Activated CD8-positive, alpha-beta T cell treated with anti-CD3 and anti-CD28 coated beads, Interleukin-2, amount 10 ng/mL, durations not matched to agents 7 days and 5 days (primary cell): Measurements from ENCODE around the gene SEPHS2. TPM values are rescaled to one million over a fixed set of nuclear protein-coding genes. Genes with fewer than 3 reads are reported as not detected.
"Not testable (repeated sequence)": the region's sequence is repeated elsewhere in the genome, so short reads cannot be mapped to it uniquely, and the experiment has no call there.

Source experiments
- ATAC-seq: fragments of 150-1000 bp; cut with Tn5 transposase; one replicate; pipeline ENCODE4 v1.10.0; 2021; ENCODE audit warnings: moderate library complexity
- CTCF ChIA-PET: fragments of 350-600 bp; sonication (Branson Sonifier 250); formaldehyde crosslinking; loops from one replicate; lab custom pipeline; 2021; ENCODE audit warnings: antibody characterized with exemption; lab: Charles Lee
- POLR2A ChIA-PET: fragments of 350-600 bp; sonication (Branson Sonifier 250); formaldehyde crosslinking; loops from one replicate; lab custom pipeline; 2021; ENCODE audit warnings: antibody characterized with exemption; lab: Charles Lee
- DNase-seq: peaks from one replicate; pipeline ENCODE4 v3.0.0-alpha.2; 2020
- H3K27ac Mint-ChIP-seq: one replicate; pipeline ENCODE4 v1.8.0; 2021; ENCODE audit warnings: mild to moderate bottlenecking, mixed read lengths
- H3K27me3 Mint-ChIP-seq: one replicate; pipeline ENCODE4 v1.8.0; 2021; ENCODE audit warnings: low read depth, mixed read lengths
- H3K36me3 Mint-ChIP-seq: one replicate; pipeline ENCODE4 v1.8.0; 2021; ENCODE audit warnings: low read depth, mixed read lengths
- H3K4me1 Mint-ChIP-seq: one replicate; pipeline ENCODE4 v1.8.0; 2021; ENCODE audit warnings: low read depth, mixed read lengths
- H3K4me3 Mint-ChIP-seq: one replicate; pipeline ENCODE4 v1.8.0; 2021; ENCODE audit warnings: mild to moderate bottlenecking, mixed read lengths
- H3K9me3 Mint-ChIP-seq: one replicate; pipeline ENCODE4 v1.8.0; 2022; ENCODE audit warnings: mixed read lengths; ENCODE audit not compliant: insufficient read depth
- total RNA-seq, 2 experiments: library from RNA; stranded (reverse); gene quantifications; one replicate each; pipeline ENCODE4 v1.2.3, GENCODE V29; 2021

SEPHS2 gene
- total RNA-seq, 2 experiments from 2014 or later, result 64.6 to 68.7 TPM

- H3K36me3 Mint-ChIP-seq, result peaks cover 31% of the 10 kb centered on the region
- DNase-seq (no peak), ATAC-seq (no peak)
- H3K27me3 Mint-ChIP-seq, result peaks cover 11% of the 10 kb centered on the region
- no peaks in the 10 kb centered on the region for H3K9me3 Mint-ChIP-seq
- peaks cover 62% of the 10 kb centered on the region for H3K4me1 Mint-ChIP-seq
- no peak overlapping the region for H3K27ac Mint-ChIP-seq
- peak overlapping the region; percentile 85 for H3K4me3 Mint-ChIP-seq
- POLR2A ChIA-PET, result interaction anchor here (1.8 to 2.2 kb wide), 2 partner anchors 9 to 16 kb away, joined by 8 to 9 read pairs; partner anchors contain the start of genes SEPTIN1 and ZNF771
- CTCF ChIA-PET, result interaction anchor here (1.0 to 8.9 kb wide), 3 partner anchors 9 to 28 kb away, joined by 3 to 79 read pairs (median 3); partner anchors contain the start of genes SEPTIN1, TBC1D10B and ZNF771
Measured at GRCh38 chr16:30398661-30399434, 46.8 kb downstream of the SEPHS2 start.

- H3K27me3 Mint-ChIP-seq, result peaks cover 6% of the 10 kb centered on the region
- no peak overlapping the region for H3K4me3 Mint-ChIP-seq
- POLR2A ChIA-PET, result interaction anchor here (1.2 to 2.2 kb wide), 3 partner anchors 9 to 16 kb away, joined by 7 to 9 read pairs (median 8); partner anchors contain the start of genes SEPTIN1 and ZNF771
- H3K4me1 Mint-ChIP-seq, result peaks cover 64% of the 10 kb centered on the region
- H3K9me3 Mint-ChIP-seq, result no peaks in the 10 kb centered on the region
- ATAC-seq, result no peak
- DNase-seq, result no peak
- H3K27ac Mint-ChIP-seq, result no peak overlapping the region
- CTCF ChIA-PET, result interaction anchor here (1.0 to 8.9 kb wide), 2 partner anchors 10 to 27 kb away, joined by 3 to 79 read pairs; partner anchors contain the start of genes TBC1D10B and ZNF771
- peaks cover 31% of the 10 kb centered on the region for H3K36me3 Mint-ChIP-seq
Measured at GRCh38 chr16:30397776-30398660, 47.7 kb downstream of the SEPHS2 start.

- POLR2A ChIA-PET, result interaction anchor here (1.2 kb wide), 1 partner anchor 15 kb away, joined by 7 read pairs; the partner anchor contains the start of gene SEPTIN1
- no peak overlapping the region for H3K27ac Mint-ChIP-seq
Measured at GRCh38 chr16:30397056-30397455, 48.6 kb downstream of the SEPHS2 start.

GRCh38 chr16:30396627-30397026, 49.0 kb downstream of the SEPHS2 start:
- not testable (repeated sequence) for H3K27ac Mint-ChIP-seq, ATAC-seq, H3K27me3 Mint-ChIP-seq, H3K9me3 Mint-ChIP-seq, DNase-seq
- ChIA-PET CTCF (interaction anchor here (1.8 to 8.9 kb wide), 3 partner anchors 12 to 28 kb away, joined by 5 to 79 read pairs (median 20); partner anchors contain the start of genes SEPTIN1 and ZNF771), POLR2A (interaction anchor here (1.1 to 3.3 kb wide), 3 partner anchors 11 to 139 kb away, joined by 3 to 31 read pairs (median 5); partner anchors contain the start of genes SEPTIN1 and ZNF771)
- Mint-ChIP-seq H3K36me3 (peaks cover 31% of the 10 kb centered on the region), H3K4me1 (peaks cover 62% of the 10 kb centered on the region), H3K4me3 (peak overlapping the region; percentile 80)

More at GRCh38 chr16:30397056-30397455, 48.6 kb downstream of the SEPHS2 start:
- Mint-ChIP-seq H3K9me3 (no peaks in the 10 kb centered on the region), H3K4me1 (peaks cover 64% of the 10 kb centered on the region), H3K36me3 (peaks cover 31% of the 10 kb centered on the region), H3K27me3 (peaks cover 4% of the 10 kb centered on the region), H3K4me3 (peak overlapping the region; percentile 80)
- no peak for DNase-seq
- no peak for ATAC-seq
- CTCF ChIA-PET, result interaction anchor here (3.1 to 8.9 kb wide), 2 partner anchors 11 to 14 kb away, joined by 20 to 79 read pairs; partner anchors contain the start of genes SEPTIN1 and ZNF771

- Mint-ChIP-seq H3K4me3 (peak overlapping the region; percentile 80), H3K9me3 (no peaks in the 10 kb centered on the region), H3K27me3 (no peaks in the 10 kb centered on the region), H3K27ac (peak overlapping the region; percentile 70), H3K36me3 (peaks cover 31% of the 10 kb centered on the region), H3K4me1 (peaks cover 60% of the 10 kb centered on the region)
- ChIA-PET POLR2A (interaction anchor here (1.1 to 3.3 kb wide), 5 partner anchors 11 to 140 kb away, joined by 3 to 31 read pairs (median 5); partner anchors contain the start of genes SEPTIN1 and ZNF771), CTCF (interaction anchor here (1.0 to 8.9 kb wide), 5 partner anchors 12 to 34 kb away, joined by 3 to 79 read pairs (median 5); partner anchors contain the start of genes DCTPP1, SEPTIN1 and ZNF771)
- ATAC-seq (no peak), DNase-seq (no peak)
Measured at GRCh38 chr16:30395992-30396585, 49.6 kb downstream of the SEPHS2 start.

- CTCF ChIA-PET, result interaction anchor here (1.0 to 8.9 kb wide), 5 partner anchors 12 to 35 kb away, joined by 3 to 79 read pairs (median 5); partner anchors contain the start of genes DCTPP1, SEPTIN1 and ZNF771
- no peaks in the 10 kb centered on the region for H3K27me3 Mint-ChIP-seq
Measured at GRCh38 chr16:30395155-30395991, 50.3 kb downstream of the SEPHS2 start, which contains the start of gene ZNF48. TSS of gene ZNF48 (plus strand) at chr16:30395420. CDS start at chr16:30395795, 375 bp downstream.

GRCh38 chr16:30394592-30395154, 51.0 kb downstream of the SEPHS2 start:
- Mint-ChIP-seq H3K4me1 (peaks cover 50% of the 10 kb centered on the region), H3K4me3 (peak overlapping the region; percentile 91), H3K27me3 (no peaks in the 10 kb centered on the region), H3K27ac (peak overlapping the region; percentile 77), H3K36me3 (peaks cover 27% of the 10 kb centered on the region), H3K9me3 (no peaks in the 10 kb centered on the region)
- DNase-seq (no peak), ATAC-seq (no peak)
- ChIA-PET POLR2A (interaction anchor here (0.7 to 3.3 kb wide), 3 partner anchors 12 to 17 kb away, joined by 3 to 31 read pairs (median 8); partner anchors contain the start of gene SEPTIN1), CTCF (interaction anchor here (1.0 to 8.9 kb wide), 5 partner anchors 12 to 35 kb away, joined by 3 to 79 read pairs (median 5); partner anchors contain the start of genes DCTPP1, SEPTIN1 and ZNF771)

More at GRCh38 chr16:30395155-30395991, 50.3 kb downstream of the SEPHS2 start, which contains the start of gene ZNF48:
- ATAC-seq, result peak; percentile 77
- peak within 1 kb of the TSS; percentile 77 for H3K27ac Mint-ChIP-seq
- H3K9me3 Mint-ChIP-seq, result no peaks in the 10 kb centered on the region
- peaks cover 55% of the 10 kb centered on the region for H3K4me1 Mint-ChIP-seq
- POLR2A ChIA-PET, result interaction anchor here (0.6 to 3.3 kb wide), 7 partner anchors 12 to 140 kb away, joined by 3 to 31 read pairs (median 5); partner anchors contain the start of genes CD2BP2, SEPTIN1 and ZNF771
- H3K36me3 Mint-ChIP-seq, result peaks cover 31% of the 10 kb centered on the region
- peak within 1 kb of the TSS; percentile 91 for H3K4me3 Mint-ChIP-seq
- DNase-seq, result peak; percentile 53
